Natural killer cell (primary cell): ENCODE data around the gene SERTAD1. TPM values are rescaled to one million over a fixed set of nuclear protein-coding genes. Genes with fewer than 3 reads are reported as not detected.

Experiments used
- ATAC-seq, 3 donors: fragments of 150-1000 bp in 2 of 3; fragments of 200-7000 bp in 1 of 3; cut with Tn5 transposase; 1 replicate in 1 of 3; 2 replicates in 2 of 3; pipeline ENCODE4 v1.10.0; 2021; ENCODE audit warnings: mild to moderate bottlenecking in 2 of 3, moderate library complexity in 2 of 3
- DNase-seq, 2 donors: peaks; one replicate each; pipeline versions ENCODE4 v3.0.0 to v3.0.0-alpha.2; 2013 to 2021; ENCODE audit warnings: mixed read lengths in 1 of 2
- H3K27ac ChIP-seq: one replicate; pipeline ENCODE4 v1.5.1; 2013; ENCODE audit warnings: mild to moderate bottlenecking, low read length
- H3K27me3 ChIP-seq: one replicate; pipeline ENCODE4 v1.6.1; 2013; ENCODE audit warnings: low read length; ENCODE audit not compliant: control insufficient read depth, insufficient read depth
- H3K36me3 ChIP-seq: one replicate; pipeline ENCODE4 v1.6.1; 2013; ENCODE audit warnings: low read length; ENCODE audit not compliant: control insufficient read depth, insufficient read depth
- H3K4me1 ChIP-seq: one replicate; pipeline ENCODE4 v1.6.1; 2013; ENCODE audit warnings: low read length; ENCODE audit not compliant: control insufficient read depth, insufficient read depth
- H3K4me3 ChIP-seq: one replicate; pipeline ENCODE4 v1.5.1; 2013; ENCODE audit warnings: low read length
- H3K9me3 ChIP-seq: one replicate; pipeline ENCODE4 v1.6.1; 2013; ENCODE audit warnings: low read length; ENCODE audit not compliant: control insufficient read depth, insufficient read depth
- H3K27ac Mint-ChIP-seq, 2 donors: one replicate each; pipeline ENCODE4 v1.8.0; 2022; ENCODE audit warnings: mild to moderate bottlenecking in 2 of 2, mixed read lengths in 2 of 2, moderate library complexity in 1 of 2
- H3K27me3 Mint-ChIP-seq, 2 donors: one replicate each; pipeline ENCODE4 v1.8.0; 2022; ENCODE audit warnings: low read depth in 2 of 2, mixed read lengths in 2 of 2
- H3K36me3 Mint-ChIP-seq: one replicate; pipeline ENCODE4 v1.8.0; 2022; ENCODE audit warnings: mixed read lengths
- H3K4me1 Mint-ChIP-seq, 2 donors: one replicate each; pipeline ENCODE4 v1.8.0; 2022; ENCODE audit warnings: mixed read lengths in 2 of 2
- H3K4me3 Mint-ChIP-seq: one replicate; pipeline ENCODE4 v1.8.0; 2022; ENCODE audit warnings: mild to moderate bottlenecking, moderate library complexity, mixed read lengths
- H3K9me3 Mint-ChIP-seq, 2 donors: one replicate each; pipeline ENCODE4 v1.8.0; 2022; ENCODE audit warnings: mixed read lengths in 2 of 2
- WGBS: methylation state at CpG from one replicate; pipeline ENCODE4 v1.1.7; 2013; ENCODE audit warnings: missing lambda C conversion rate; ENCODE audit not compliant: insufficient coverage; 5-methylcytosine and 5-hydroxymethylcytosine counted together
- intact Hi-C: fragments of 100-400 bp; cut with micrococcal nuclease; formaldehyde crosslinking; loops from one replicate; pipeline ENCODE4 v1.14.2; 2022
- total RNA-seq, 4 donors: library from RNA; stranded (reverse); fragments of 120-200 nt in 1 of 4; gene quantifications; one replicate each; pipeline versions ENCODE4 v1.2.3 to v1.2.4, GENCODE V29; 2013 to 2022
- TF ChIP-seq, protein P1 (sequence below): fragments of 200-600 bp; IDR thresholded peaks from one replicate; pipeline ENCODE4 v1.8.0; 2022; ENCODE audit warnings: antibody characterized with exemption

The SERTAD1 gene
- total RNA-seq, 3 donors from 2014 or later (not counting 1 experiment from before 2014, with no cell fraction given), result 31.2 to 53.5 (median 38.7) TPM

DNA sequence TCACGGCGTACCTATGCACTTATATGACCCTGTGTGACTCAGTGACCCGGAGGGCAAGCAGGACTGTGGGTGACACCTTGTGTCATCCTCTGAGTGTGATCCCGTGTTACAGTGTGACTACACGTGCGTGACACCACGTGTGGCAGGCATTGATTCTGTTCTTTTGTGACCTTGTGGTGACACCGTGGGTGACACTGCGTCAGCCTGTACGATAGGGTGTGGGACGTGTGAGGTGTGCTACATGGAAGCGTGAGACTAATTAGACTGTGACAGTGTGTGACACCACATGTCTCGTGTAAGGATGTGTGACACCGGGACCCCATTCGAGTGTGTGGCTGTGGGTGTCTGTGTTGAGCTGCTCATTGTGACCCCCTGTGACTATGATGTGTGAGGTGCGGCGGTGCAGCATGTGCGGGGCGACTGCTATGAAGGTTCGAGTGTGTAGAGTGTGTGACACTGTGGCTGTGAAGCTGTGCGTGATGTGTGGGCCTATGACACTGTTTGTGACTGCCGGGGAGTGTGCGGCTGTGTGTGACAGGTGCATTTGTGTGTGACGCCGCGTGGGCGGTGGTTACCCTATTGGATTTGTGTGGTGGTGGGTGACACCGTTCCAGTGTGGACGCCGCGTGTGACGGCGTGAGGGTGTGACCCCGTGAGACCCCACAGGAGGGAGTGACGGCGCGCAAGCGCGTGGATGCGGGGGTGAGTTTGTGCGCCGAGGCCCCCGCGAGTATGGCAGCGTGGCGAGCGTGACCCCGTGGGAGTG, 40.6 kb upstream of the SERTAD1 start:
- TF ChIP-seq, protein P1, sequence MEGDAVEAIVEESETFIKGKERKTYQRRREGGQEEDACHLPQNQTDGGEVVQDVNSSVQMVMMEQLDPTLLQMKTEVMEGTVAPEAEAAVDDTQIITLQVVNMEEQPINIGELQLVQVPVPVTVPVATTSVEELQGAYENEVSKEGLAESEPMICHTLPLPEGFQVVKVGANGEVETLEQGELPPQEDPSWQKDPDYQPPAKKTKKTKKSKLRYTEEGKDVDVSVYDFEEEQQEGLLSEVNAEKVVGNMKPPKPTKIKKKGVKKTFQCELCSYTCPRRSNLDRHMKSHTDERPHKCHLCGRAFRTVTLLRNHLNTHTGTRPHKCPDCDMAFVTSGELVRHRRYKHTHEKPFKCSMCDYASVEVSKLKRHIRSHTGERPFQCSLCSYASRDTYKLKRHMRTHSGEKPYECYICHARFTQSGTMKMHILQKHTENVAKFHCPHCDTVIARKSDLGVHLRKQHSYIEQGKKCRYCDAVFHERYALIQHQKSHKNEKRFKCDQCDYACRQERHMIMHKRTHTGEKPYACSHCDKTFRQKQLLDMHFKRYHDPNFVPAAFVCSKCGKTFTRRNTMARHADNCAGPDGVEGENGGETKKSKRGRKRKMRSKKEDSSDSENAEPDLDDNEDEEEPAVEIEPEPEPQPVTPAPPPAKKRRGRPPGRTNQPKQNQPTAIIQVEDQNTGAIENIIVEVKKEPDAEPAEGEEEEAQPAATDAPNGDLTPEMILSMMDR, result no peak
- peaks cover 23 to 26% of the 10 kb centered on the region in 2 donors for H3K4me1 Mint-ChIP-seq
- Histone ChIP-seq H3K4me1 (peaks cover 37% of the 10 kb centered on the region), H3K4me3 (peak overlapping the region; percentile 70), H3K27me3 (peaks cover 6% of the 10 kb centered on the region), H3K36me3 (no peaks in the 10 kb centered on the region), H3K9me3 (no peaks in the 10 kb centered on the region), H3K27ac (peak overlapping the region; percentile 81)
- H3K36me3 Mint-ChIP-seq, result no peaks in the 10 kb centered on the region
- peak overlapping the region; percentile 84 for H3K4me3 Mint-ChIP-seq
- H3K9me3 Mint-ChIP-seq, result no peaks in the 10 kb centered on the region
- 6% methylated on average over 48 of the region's 48 CpGs for WGBS
- H3K27me3 Mint-ChIP-seq, result peaks cover 8 to 13% of the 10 kb centered on the region in 2 donors
- ATAC-seq (peak; percentile 68 to 81 (median 68)), DNase-seq (peak; percentile 88 to 94)
- intact Hi-C loops, result loop anchor here (1.0 to 10.0 kb wide), 9 partner anchors 22 to 862 kb away; partner anchors contain the start of genes C19orf47, MIA, PLD3 and RAB4B
- H3K27ac Mint-ChIP-seq, result peak overlapping the region; percentile 88 to 93

DNA sequence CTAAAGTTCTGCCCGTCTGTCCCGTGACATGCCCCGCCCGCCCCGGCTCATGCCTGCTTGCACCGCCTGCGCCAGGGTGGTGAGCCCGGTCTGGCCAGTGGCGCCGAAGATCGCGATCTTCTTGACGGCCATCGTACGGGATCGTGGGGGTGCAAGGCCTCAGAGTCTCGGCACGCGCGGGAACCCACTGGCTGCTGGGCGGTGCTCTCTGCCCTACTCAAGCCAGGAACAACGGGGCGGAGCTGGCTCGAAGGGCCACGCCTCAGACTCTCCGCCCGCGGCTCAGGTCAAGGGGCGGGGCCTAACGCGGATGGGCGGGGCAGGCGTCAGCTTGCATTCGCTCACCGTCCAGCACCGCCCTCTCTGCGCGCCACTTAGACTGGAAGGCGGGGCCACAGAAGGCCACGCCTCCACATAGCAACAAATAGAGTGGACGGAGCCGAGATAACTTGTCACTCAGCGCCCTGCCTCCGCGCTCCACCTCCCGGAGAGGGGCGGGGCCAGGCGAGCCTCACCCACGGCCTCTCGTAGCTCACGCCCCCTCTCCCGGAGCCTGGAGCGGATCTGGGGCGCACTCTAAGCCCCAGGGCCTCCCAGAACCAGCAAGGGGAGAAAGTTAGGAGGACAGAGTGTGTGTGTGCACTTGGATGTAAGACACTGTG, 39.9 kb upstream of the SERTAD1 start, which contains the start of gene BLVRB:
TSS of gene BLVRB (minus strand) at position 189 of the 662 bp plus-strand sequence. CDS start at position 132, 57 bp downstream.
- Histone ChIP-seq H3K27ac (peak within 1 kb of the TSS; percentile 81), H3K9me3 (no peaks in the 10 kb centered on the region), H3K36me3 (no peaks in the 10 kb centered on the region), H3K4me3 (peak within 1 kb of the TSS; percentile 70), H3K27me3 (peaks cover 6% of the 10 kb centered on the region), H3K4me1 (peaks cover 37% of the 10 kb centered on the region)
- H3K4me1 Mint-ChIP-seq, result peaks cover 23 to 26% of the 10 kb centered on the region in 2 donors
- peak within 1 kb of the TSS; percentile 88 to 93 for H3K27ac Mint-ChIP-seq
- intact Hi-C loops, result loop anchor here (1.0 to 10.0 kb wide), 9 partner anchors 21 to 863 kb away; partner anchors contain the start of genes C19orf47, MIA, PLD3 and RAB4B
- peak; percentile 100 for DNase-seq
- H3K27me3 Mint-ChIP-seq, result peaks cover 8 to 13% of the 10 kb centered on the region in 2 donors
- peak; percentile 62 to 87 (median 69) for ATAC-seq
- WGBS, result under 1% methylated on average over 54 of the region's 54 CpGs
- TF ChIP-seq, protein P1, result no peak
- no peaks in the 10 kb centered on the region for H3K36me3 Mint-ChIP-seq
- no peaks in the 10 kb centered on the region for H3K9me3 Mint-ChIP-seq
- H3K4me3 Mint-ChIP-seq, result peak within 1 kb of the TSS; percentile 84

DNA sequence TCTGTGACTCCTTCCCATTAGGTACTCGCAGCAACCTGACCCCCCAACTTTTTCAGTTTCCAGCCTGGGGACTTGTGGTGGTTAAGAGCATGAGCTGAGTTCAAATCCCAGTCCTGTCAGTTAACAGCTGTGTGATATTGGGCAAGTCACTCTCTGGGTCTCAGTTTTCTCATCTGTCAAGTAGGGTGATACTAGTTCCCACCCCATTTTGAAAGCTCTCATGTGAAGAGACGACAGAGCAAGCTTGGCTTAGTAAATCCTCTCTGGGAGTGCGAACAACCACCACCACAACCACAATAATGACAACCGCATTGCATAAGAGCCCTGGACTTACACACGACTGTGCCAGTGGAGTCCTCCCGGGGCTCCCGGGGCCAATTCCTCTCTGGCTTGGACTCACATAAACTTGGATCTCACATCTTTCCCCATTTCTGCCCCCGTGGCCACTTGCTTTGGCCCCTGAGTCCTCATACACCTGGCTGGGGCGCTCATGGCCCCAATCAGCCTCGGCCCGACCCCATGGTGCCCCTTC, 39.3 kb upstream of the SERTAD1 start:
- H3K4me1 ChIP-seq, result peaks cover 37% of the 10 kb centered on the region
- intact Hi-C loops, result loop anchor here (5.0 to 10.0 kb wide), 4 partner anchors 118 to 657 kb away; partner anchors contain the start of genes C19orf47, MIA, PLD3 and RAB4B
- ATAC-seq (no peak), DNase-seq (peak; percentile 64 to 76)
- 2% methylated on average over 10 of the region's 11 CpGs for WGBS
- no peaks in the 10 kb centered on the region for H3K9me3 ChIP-seq
- H3K27me3 ChIP-seq, result peaks cover 6% of the 10 kb centered on the region
- TF ChIP-seq, protein P1, result no peak
- H3K27ac ChIP-seq, result peak overlapping the region; percentile 81
- Mint-ChIP-seq H3K4me3 (peak overlapping the region; percentile 84), H3K36me3 (no peaks in the 10 kb centered on the region), H3K4me1 (peaks cover 23 to 26% of the 10 kb centered on the region in 2 donors), H3K9me3 (no peaks in the 10 kb centered on the region), H3K27ac (peak overlapping the region; percentile 88 to 93), H3K27me3 (peaks cover 8 to 13% of the 10 kb centered on the region in 2 donors)
- H3K36me3 ChIP-seq, result no peaks in the 10 kb centered on the region
- H3K4me3 ChIP-seq, result peak overlapping the region; percentile 70
